22Rv1 (cell line): ENCODE data around the gene SUCLG2.

Source experiments
- H3K27ac ChIP-seq: fragments of 450-650 bp; 2 replicates; pipeline ENCODE4 v1.5.1; 2017
- CTCF ChIP-seq: fragments of 450-650 bp; IDR thresholded peaks from 2 replicates; pipeline ENCODE4 v1.5.1; 2017; ENCODE audit warnings: mild to moderate bottlenecking
- ZFX ChIP-seq: fragments of 450-650 bp; IDR thresholded peaks from 2 replicates; pipeline ENCODE4 v1.6.1; 2017; ENCODE audit warnings: antibody characterized with exemption, borderline replicate concordance

Gene SUCLG2

GRCh38 chr3:67630666-67631362 lies 23.6 kb downstream of the SUCLG2 start:
- TF ChIP-seq CTCF = no peak
- TF ChIP-seq ZFX = no peak
- no peak overlapping the region for H3K27ac ChIP-seq

GRCh38 chr3:67624687-67625086 lies 29.7 kb downstream of the SUCLG2 start:
- H3K27ac ChIP-seq = no peak overlapping the region

GRCh38 chr3:67624078-67624477 lies 30.3 kb downstream of the SUCLG2 start:
- TF ChIP-seq CTCF (no peak), ZFX (no peak)
- no peak overlapping the region for H3K27ac ChIP-seq

More at GRCh38 chr3:67624687-67625086, 29.7 kb downstream of the SUCLG2 start:
- TF ChIP-seq ZFX (no peak), CTCF (no peak)

GRCh38 chr3:67622652-67623051 lies 31.8 kb downstream of the SUCLG2 start:
- no peak overlapping the region for H3K27ac ChIP-seq
- TF ChIP-seq ZFX (no peak), CTCF (no peak)

GRCh38 chr3:67620869-67621268 lies 33.5 kb downstream of the SUCLG2 start:
- TF ChIP-seq CTCF (no peak), ZFX (no peak)
- no peak overlapping the region for H3K27ac ChIP-seq

- no peak for TF ChIP-seq ZFX
- no peak for TF ChIP-seq CTCF
- H3K27ac ChIP-seq = no peak overlapping the region
Observed at GRCh38 chr3:67619991-67620390, 34.4 kb downstream of the SUCLG2 start.

GRCh38 chr3:67617518-67617917 lies 36.9 kb downstream of the SUCLG2 start:
- TF ChIP-seq ZFX (no peak), CTCF (no peak)
- no peak overlapping the region for H3K27ac ChIP-seq
